GM13976 (cell line): ENCODE results near the gene OPTC.

Source experiments
- DNase-seq: peaks from one replicate; pipeline ENCODE4 v3.0.0; 2012; ENCODE audit warnings: low spot score
- in situ Hi-C: fragments of 300-500 bp; cut with MboI; formaldehyde crosslinking; loops from one replicate; pipeline ENCODE4 v1.12.0; 2022; ENCODE audit warnings: low sequenced_read_pairs, mixed read lengths, inconsistent platforms; ENCODE audit not compliant: unreplicated experiment
- TF ChIP-seq, protein P1 (sequence below): IDR thresholded peaks from 2 replicates; pipeline ENCODE4 v1.5.1; 2012; ENCODE audit warnings: borderline replicate concordance, mild to moderate bottlenecking; ENCODE audit not compliant: insufficient read depth; ENCODE audit errors: extremely low read depth, missing control alignments, control extremely low read depth

The OPTC gene

DNA sequence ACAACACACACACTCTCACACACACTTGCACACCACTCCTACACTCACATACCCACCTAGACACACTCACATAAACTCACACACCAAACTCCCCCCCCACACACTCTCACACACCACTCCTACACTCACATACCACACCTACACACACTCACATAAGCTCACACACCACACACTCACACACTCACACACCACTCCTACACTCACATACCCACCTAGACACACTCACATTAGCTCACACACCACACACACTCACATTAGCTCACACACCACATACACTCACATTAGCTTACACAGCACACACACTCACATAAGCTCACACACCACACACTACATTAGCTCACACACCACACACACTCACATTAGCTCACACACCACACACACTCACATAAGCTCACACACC lies 33.1 kb downstream of the OPTC start:
- DNase-seq = no peak
- in situ Hi-C loops = no loop called here
- TF ChIP-seq, protein P1, sequence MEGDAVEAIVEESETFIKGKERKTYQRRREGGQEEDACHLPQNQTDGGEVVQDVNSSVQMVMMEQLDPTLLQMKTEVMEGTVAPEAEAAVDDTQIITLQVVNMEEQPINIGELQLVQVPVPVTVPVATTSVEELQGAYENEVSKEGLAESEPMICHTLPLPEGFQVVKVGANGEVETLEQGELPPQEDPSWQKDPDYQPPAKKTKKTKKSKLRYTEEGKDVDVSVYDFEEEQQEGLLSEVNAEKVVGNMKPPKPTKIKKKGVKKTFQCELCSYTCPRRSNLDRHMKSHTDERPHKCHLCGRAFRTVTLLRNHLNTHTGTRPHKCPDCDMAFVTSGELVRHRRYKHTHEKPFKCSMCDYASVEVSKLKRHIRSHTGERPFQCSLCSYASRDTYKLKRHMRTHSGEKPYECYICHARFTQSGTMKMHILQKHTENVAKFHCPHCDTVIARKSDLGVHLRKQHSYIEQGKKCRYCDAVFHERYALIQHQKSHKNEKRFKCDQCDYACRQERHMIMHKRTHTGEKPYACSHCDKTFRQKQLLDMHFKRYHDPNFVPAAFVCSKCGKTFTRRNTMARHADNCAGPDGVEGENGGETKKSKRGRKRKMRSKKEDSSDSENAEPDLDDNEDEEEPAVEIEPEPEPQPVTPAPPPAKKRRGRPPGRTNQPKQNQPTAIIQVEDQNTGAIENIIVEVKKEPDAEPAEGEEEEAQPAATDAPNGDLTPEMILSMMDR = no peak

DNA sequence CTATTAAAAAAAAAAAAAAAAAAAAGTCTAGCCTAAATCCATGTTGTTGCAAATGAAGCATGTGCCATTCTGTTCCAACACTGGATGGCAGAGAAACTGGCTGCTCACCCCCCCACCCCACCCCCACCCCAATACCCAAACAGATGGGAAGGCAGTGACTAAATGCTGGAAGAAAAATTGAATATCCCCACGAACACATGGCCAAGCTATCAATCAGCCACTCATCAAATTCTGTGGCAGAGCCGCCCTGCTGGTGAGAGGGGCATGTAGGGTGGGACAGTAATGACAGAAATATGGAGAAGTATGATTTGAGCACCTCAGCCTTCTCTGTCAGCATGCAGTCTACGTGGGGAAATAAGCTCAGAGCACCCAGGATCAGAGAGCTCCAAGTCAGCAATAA lies 34.1 kb downstream of the OPTC start:
- TF ChIP-seq, protein P1 = no peak
- in situ Hi-C loops = no loop called here

DNA sequence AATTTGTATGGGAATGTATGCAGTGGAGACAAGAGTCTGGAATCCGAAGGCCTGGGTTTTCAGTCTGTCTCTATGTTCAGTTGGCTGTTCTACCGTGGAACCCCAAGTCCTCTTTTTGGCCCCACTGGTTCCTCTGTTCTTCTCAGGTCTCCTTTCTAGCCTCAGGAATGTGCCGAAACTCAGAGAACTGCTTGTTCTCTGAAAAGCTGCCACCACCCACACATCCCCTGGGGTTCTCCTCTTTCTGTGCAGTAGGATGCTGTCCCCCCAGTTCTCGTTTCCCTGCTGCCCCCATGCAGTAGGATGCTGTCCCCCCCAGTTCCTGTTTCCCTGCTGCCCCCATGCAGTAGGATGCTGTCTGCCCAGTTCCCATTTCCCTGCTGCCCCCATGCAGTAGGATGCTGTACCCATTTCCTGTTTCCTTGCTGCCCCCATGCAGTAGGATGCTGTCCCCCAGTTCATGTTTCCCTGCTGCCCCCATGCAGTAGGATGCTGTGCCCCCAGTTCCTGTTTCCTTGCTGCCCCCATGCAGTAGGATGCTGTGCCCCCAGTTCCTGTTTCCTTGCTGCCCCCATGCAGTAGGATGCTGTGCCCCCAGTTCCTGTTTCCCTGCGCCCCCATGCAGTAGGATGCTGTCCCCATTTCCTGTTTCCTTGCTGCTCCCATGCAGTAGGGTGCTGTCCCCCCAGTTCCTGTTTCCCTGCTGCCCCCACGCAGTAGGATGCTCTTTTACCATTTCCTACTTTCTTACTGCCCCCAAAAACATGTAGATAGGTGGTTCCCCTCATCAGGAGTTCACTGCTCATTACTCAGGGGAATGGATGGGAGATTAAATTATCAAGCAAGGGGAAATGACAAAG lies 35.3 kb downstream of the OPTC start:
- TF ChIP-seq, protein P1 = no peak
- no peak for DNase-seq
- in situ Hi-C loops = no loop called here

More for the DNA sequence above, 34.1 kb downstream of the OPTC start:
- no peak for DNase-seq

DNA sequence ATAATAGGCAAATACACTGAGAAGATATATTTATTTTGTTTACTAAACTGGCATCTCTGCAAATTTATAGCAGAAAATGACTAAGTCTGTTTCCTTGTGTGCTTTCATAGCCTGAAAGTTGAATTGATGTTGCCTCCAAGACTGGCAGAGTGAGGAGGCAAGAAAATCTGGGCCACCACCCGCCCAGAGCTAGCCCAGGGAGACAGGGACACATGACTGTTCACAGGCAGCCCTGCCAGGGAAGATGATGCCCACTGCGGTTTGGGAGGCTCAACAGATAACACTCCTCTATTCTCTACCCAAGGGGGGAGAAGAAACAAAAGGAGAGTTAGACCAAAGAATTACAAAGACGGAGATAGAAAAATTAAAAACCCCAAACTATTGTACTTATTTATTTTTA lies 37.1 kb downstream of the OPTC start:
- no peak for DNase-seq
- TF ChIP-seq, protein P1 = no peak
- in situ Hi-C loops = no loop called here

DNA sequence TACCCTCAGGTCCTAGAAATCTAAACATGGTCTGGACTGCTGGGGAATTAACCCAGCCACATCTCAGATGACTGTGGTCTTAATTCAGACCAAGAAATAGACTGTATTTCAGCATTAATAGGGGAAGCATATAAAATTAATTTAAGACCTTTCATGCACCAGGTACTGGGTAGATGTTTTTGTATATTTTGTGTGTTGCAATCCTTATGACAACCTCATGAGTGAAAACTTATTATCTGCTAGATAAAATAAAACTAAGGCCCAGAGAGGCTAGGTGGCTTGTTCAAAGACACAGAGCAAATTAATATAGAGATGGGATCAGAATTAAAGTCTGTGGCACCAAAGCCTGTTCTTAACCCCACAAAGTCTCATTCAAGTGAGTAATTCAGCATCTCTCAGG lies 40.1 kb downstream of the OPTC start:
- DNase-seq = no peak
- in situ Hi-C loops = no loop called here
- TF ChIP-seq, protein P1 = no peak

DNA sequence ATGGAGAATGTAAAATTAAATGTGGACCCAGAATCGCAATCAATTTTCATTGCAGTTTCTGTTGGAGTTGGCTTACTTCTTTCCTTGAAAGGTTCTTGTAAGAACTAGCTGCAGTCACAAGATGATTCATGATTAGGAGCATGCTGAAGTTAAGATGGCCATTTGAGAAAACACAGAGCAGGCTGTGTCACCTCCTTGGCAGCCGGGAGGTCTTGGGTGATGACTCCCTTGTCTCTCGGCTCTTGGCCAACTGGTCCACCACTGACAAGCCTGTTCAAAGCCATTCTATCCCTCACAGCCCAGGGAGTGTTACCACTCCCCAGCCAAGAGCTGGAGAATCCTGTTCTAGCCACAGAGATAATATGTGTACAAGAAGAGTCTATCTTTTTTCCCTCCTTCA lies 40.6 kb downstream of the OPTC start:
- in situ Hi-C loops = no loop called here
- no peak for DNase-seq
- TF ChIP-seq, protein P1 = no peak
